Measurements from ENCODE around the gene SIRT1.
"Not testable (repeated sequence)": the region's sequence is repeated elsewhere in the genome, so short reads cannot be mapped to it uniquely, and the experiment has no call there.

The SIRT1 gene

GRCh38 chr10:67966035-67966434 lies 81.6 kb downstream of the SIRT1 start:
- peaks cover 12% of the 10 kb centered on the region for H3K36me3 ChIP-seq (ENCODE audit: control insufficient read depth, insufficient read depth, low read length)
- not testable (repeated sequence) for H3K9me3 ChIP-seq (ENCODE audit: control insufficient read depth, insufficient read depth, low read length)

More at GRCh38 chr10:67966035-67966434, 81.6 kb downstream of the SIRT1 start:
- not testable (repeated sequence) for H3K4me3 ChIP-seq (ENCODE audit: low read depth, low read length); H3K27ac ChIP-seq (ENCODE audit: low read depth, low read length); H3K4me1 ChIP-seq (ENCODE audit: control insufficient read depth, insufficient read depth, low read length); H3K9ac ChIP-seq (ENCODE audit: low read depth, low read length); H3K27me3 ChIP-seq (ENCODE audit: control insufficient read depth, insufficient read depth, low read length)

All from HUES48 (cell line).